Ishikawa (cell line): ENCODE measurements around the gene NDUFV2.

Source experiments
- CEBPB ChIP-seq: IDR thresholded peaks from 2 replicates; pipeline ENCODE4 v1.6.1; 2012
- CREB1 ChIP-seq: IDR thresholded peaks from 2 replicates; pipeline ENCODE4 v1.6.1; 2012; ENCODE audit warnings: low read depth
- EGR1 ChIP-seq: IDR thresholded peaks from 2 replicates; pipeline ENCODE4 v1.6.1; 2012
- EP300 ChIP-seq: IDR thresholded peaks from 2 replicates; pipeline ENCODE4 v1.6.1; 2012; ENCODE audit warnings: borderline replicate concordance
- FOXM1 ChIP-seq: IDR thresholded peaks from 2 replicates; pipeline ENCODE4 v1.6.1; 2012; ENCODE audit warnings: low read depth, borderline replicate concordance
- MAX ChIP-seq: IDR thresholded peaks from 2 replicates; pipeline ENCODE4 v1.6.1; 2012
- NFIC ChIP-seq: IDR thresholded peaks from 2 replicates; pipeline ENCODE4 v1.6.1; 2012
- RAD21 ChIP-seq: IDR thresholded peaks from 2 replicates; pipeline ENCODE4 v1.6.1; 2012; ENCODE audit warnings: low read depth
- TAF1 ChIP-seq: IDR thresholded peaks from 2 replicates; pipeline ENCODE4 v1.6.1; 2012; ENCODE audit warnings: low read depth, mild to moderate bottlenecking
- TCF12 ChIP-seq: IDR thresholded peaks from 2 replicates; pipeline ENCODE4 v1.6.1; 2012; ENCODE audit warnings: low read depth
- TEAD4 ChIP-seq: IDR thresholded peaks from 2 replicates; pipeline ENCODE4 v1.6.1; 2012
- USF1 ChIP-seq: IDR thresholded peaks from 2 replicates; pipeline ENCODE4 v1.6.1; 2012
- YY1 ChIP-seq: IDR thresholded peaks from 2 replicates; pipeline ENCODE4 v1.6.1; 2012; ENCODE audit warnings: low read depth
- ZBTB7A ChIP-seq: IDR thresholded peaks from 2 replicates; pipeline ENCODE4 v1.6.1; 2012; ENCODE audit warnings: low read depth
- TF ChIP-seq, protein P1 (sequence below): IDR thresholded peaks from 2 replicates; pipeline ENCODE4 v1.6.1; 2012; ENCODE audit warnings: low read depth, mild to moderate bottlenecking

NDUFV2 gene

DNA sequence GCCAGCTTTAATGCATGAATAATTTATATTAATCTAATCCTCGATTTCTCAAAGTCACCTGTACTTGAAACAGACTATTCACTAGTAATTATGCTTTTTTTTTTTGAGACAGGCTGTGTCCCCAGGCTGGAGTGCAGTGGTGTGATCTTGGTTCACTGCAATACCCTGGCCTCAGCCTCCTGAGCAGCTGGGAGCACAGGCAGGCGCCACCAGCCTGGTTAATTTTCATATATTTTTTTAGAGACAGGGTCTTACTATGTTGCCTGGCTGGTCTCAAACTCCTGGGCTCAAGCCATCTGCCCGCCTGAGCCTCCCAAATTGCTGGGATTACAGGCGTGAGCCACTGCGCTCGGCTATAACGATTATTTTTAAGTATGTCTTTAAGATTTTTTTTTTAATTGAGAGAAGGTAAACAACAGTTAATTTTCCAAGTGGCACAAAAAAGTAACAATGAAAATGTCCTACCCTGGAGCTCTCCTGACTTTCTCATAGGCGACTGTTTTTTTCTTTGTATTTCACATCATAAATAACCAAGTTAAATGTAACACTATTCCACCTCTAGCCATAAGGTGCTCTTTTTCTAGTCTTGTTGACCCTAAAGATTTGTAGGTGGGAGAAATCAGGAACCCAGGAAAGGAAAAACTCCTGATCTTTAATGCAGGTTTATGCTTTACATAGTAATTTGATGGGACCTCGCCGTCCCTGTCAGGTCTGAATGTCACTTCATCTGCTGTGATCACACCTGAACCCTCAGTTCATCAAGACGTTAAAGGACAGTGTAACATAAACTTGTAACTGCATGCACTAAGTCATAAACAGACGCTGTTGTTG, 32.8 kb downstream of the NDUFV2 start:
- TF ChIP-seq ZBTB7A (no peak), NFIC (no peak), FOXM1 (no peak), TAF1 (no peak), MAX (no peak), EP300 (no peak), RAD21 (no peak), CREB1 (no peak), TEAD4 (no peak), USF1 (no peak), YY1 (no peak), TCF12 (no peak), EGR1 (no peak), CEBPB (no peak)
- TF ChIP-seq, protein P1, sequence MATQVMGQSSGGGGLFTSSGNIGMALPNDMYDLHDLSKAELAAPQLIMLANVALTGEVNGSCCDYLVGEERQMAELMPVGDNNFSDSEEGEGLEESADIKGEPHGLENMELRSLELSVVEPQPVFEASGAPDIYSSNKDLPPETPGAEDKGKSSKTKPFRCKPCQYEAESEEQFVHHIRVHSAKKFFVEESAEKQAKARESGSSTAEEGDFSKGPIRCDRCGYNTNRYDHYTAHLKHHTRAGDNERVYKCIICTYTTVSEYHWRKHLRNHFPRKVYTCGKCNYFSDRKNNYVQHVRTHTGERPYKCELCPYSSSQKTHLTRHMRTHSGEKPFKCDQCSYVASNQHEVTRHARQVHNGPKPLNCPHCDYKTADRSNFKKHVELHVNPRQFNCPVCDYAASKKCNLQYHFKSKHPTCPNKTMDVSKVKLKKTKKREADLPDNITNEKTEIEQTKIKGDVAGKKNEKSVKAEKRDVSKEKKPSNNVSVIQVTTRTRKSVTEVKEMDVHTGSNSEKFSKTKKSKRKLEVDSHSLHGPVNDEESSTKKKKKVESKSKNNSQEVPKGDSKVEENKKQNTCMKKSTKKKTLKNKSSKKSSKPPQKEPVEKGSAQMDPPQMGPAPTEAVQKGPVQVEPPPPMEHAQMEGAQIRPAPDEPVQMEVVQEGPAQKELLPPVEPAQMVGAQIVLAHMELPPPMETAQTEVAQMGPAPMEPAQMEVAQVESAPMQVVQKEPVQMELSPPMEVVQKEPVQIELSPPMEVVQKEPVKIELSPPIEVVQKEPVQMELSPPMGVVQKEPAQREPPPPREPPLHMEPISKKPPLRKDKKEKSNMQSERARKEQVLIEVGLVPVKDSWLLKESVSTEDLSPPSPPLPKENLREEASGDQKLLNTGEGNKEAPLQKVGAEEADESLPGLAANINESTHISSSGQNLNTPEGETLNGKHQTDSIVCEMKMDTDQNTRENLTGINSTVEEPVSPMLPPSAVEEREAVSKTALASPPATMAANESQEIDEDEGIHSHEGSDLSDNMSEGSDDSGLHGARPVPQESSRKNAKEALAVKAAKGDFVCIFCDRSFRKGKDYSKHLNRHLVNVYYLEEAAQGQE = no peak

DNA sequence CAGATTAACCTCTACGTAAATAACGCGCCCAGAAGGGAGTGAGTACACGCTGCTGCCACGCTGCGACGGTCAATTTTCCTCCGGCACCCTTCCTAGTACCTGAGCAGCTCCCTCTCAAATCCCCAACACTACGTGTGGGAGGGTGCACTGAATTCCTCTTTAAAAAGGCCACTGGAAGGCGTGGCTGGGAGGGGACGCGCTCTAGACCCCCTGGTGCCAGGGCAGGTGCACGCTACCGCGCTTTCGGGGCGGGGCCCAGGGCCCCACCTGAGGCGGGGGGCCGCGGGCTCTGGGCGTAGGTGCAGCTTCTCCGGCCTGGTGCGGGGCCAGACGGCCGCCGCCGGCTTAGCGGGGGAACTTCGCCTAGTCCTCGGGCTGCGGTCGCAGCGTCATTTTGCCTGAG, 33.4 kb downstream of the NDUFV2 start:
- no peak for TF ChIP-seq CEBPB
- TF ChIP-seq RAD21 = 0 out of 2 replicates have a peak, but pooled peaks have one; percentile 12
- TF ChIP-seq TEAD4 = no peak; the same call in 1 of the 2 replicates
- peak; percentile 39; the same call in 1 of the 2 replicates for TF ChIP-seq USF1
- peak; percentile 73 for TF ChIP-seq TCF12
- peak; percentile 52 for TF ChIP-seq TAF1
- no peak for TF ChIP-seq YY1
- TF ChIP-seq, protein P1 = no peak
- no peak for TF ChIP-seq CREB1
- peak; percentile 54; the same call in 1 of the 2 replicates for TF ChIP-seq EGR1
- TF ChIP-seq ZBTB7A = peak; percentile 77; the same call in 1 of the 2 replicates
- peak; percentile 64 for TF ChIP-seq MAX
- no peak for TF ChIP-seq FOXM1
- TF ChIP-seq EP300 = 0 out of 2 replicates have a peak, but pooled peaks have one; percentile 17
- no peak for TF ChIP-seq NFIC

GRCh38 chr18:9136315-9137155, 34.0 kb downstream of the NDUFV2 start, which contains the start of gene ANKRD12:
ANKRD12 (plus strand) TSS chr18:9136781; CDS start chr18:9182433, 45,652 bp downstream.
- TF ChIP-seq TCF12 (peak; percentile 40; the same call in 1 of the 2 replicates), EP300 (peak; percentile 43; the same call in 1 of the 2 replicates), EGR1 (no peak), CREB1 (no peak), NFIC (no peak), TEAD4 (0 out of 2 replicates have a peak, but pooled peaks have one; percentile 7), YY1 (no peak; the same call in 1 of the 2 replicates), RAD21 (no peak), FOXM1 (no peak), TAF1 (peak; percentile 46), ZBTB7A (peak; percentile 77), CEBPB (no peak), USF1 (peak; percentile 98), MAX (peak; percentile 44)
- TF ChIP-seq, protein P1 = no peak
